B cell (primary cell): ENCODE data around the gene ASAP3.

Experiments
- CTCF ChIP-seq: fragments of 200-600 bp; IDR thresholded peaks from one replicate; pipeline ENCODE4 v1.8.0; 2022; ENCODE audit warnings: antibody characterized with exemption, mild to moderate bottlenecking
- EZH2 ChIP-seq: IDR thresholded peaks from 2 replicates; pipeline ENCODE4 v1.6.1; 2012; ENCODE audit warnings: borderline replicate concordance, low read depth, mild to moderate bottlenecking, moderate library complexity, low read length; ENCODE audit not compliant: insufficient read depth, poor library complexity, severe bottlenecking

- no peak for TF ChIP-seq CTCF
- TF ChIP-seq EZH2, result no peak
Measured at GRCh38 chr1:23422941-23423340, 61.0 kb downstream of the ASAP3 start.
